Activated CD4-positive, alpha-beta T cell treated with anti-CD3 and anti-CD28 coated beads, Interleukin-2, Interleukin-6, amounts not matched to agents 100 ng/mL and 50 ng/mL, durations not matched to agents 16 hours and 8 hours (primary cell): ENCODE data around the gene GNA14.
"Not testable (repeated sequence)": the region's sequence is repeated elsewhere in the genome, so short reads cannot be mapped to it uniquely, and the experiment has no call there.

Source experiments
- DNase-seq: peaks from one replicate; pipeline ENCODE4 v3.0.0-alpha.2; 2020

GNA14 gene

DNA sequence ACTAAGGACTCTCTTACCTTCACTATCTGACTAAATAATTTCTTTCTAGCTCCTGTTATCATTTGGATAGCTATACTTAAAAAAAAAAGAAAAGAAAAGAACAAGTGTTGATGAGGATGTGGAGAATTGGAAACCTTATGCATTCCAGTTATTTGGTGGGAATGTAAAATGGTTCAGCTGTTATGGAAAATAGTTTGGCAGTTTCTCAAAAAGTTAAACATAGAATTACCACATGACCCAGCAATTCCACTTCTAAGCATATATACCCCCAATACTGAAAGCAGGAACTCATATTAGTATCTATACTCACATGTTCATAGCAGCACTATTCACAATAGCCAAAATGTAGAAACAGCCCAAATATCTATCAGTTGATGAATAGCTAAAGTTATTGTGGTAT is 61.1 kb downstream of the GNA14 start:
- DNase-seq, result no peak

DNA sequence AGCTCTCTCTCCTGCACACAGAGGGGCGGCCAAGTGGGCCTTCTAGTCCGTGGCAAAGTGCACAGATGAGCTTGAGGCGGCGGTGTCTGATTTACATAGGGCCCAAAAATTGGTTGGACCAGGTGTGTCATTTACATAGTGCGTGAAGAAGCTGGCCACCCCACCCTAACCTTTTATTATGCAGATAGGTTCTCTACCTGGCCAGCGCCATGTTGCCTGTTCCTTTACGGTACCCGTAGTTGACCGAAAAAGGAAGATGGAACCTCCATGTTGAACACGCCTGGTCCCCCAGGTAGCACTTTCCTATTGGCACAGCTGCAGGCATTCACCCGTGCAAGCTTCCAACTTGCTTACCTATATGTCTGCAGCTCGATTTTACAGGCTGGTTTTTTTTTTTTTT is 61.5 kb downstream of the GNA14 start:
- no peak for DNase-seq

DNA sequence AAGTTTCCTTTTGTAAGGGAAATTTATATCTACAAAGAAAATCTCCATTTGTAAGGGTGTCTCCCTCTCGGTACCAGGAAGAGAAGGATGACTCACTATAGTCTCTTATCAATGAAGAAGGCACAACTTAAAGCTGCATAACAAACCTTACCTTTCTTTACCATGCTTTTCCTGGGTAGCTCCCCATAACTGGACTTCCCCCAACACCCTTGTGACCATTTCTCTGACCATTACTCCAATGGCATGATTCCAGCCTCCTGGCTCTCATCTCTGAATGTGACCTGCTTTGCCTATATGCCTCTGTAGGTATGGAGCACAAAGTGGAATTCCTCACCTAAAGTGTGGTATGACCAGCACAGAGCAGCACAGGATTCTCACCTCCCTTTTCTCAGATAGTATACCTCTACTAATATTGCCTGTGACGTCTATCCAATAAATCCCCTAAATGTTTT is 62.8 kb downstream of the GNA14 start:
- no peak for DNase-seq

DNA sequence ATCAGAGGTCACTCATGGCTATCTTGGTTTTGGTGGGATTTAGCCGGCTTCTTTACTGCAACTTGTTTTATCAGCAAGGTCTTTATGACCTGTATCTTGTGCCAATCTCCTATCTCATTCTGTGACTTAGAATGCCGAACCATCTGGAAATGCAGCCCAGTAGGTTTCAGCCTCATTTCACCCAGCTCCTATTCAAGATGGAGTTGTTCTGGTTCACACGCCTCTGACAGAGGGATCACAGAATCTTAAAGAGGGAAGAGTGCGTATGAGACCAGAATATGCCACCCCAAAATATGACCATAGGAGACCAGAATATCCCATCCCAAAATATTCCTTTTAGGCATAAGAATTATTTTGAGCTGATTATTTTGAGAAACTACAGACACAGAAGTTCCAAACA is 63.2 kb downstream of the GNA14 start:
- not testable (repeated sequence) for DNase-seq

DNA sequence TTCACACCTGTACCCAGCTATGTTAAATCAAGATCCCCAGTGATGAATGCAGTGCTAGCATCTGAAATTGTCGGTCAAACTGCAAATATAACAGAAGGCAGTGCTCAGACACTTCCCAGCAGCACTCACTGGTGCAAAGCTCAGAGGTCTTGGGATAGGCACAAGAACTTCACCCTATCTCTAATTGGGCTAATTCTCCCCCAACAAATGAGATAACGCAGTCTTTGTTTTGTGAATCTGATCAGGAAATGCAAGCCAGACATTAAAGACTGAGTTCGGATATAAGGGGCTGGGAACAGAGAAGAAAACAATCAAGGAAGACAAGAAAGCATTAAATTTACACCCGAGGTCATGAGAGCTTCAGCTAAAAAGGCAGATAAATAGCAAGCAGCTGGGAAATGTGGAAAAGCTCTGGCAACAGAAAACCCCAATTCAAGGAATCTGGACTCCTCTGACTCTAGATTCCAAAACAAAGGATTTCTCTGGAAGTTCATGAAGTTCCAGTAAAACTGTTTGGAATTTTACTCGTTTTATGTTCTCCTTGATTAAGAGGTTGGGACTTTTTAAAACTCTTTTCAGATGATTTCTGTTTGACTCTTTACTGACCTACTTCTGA is 65.1 kb downstream of the GNA14 start:
- DNase-seq, result no peak

DNA sequence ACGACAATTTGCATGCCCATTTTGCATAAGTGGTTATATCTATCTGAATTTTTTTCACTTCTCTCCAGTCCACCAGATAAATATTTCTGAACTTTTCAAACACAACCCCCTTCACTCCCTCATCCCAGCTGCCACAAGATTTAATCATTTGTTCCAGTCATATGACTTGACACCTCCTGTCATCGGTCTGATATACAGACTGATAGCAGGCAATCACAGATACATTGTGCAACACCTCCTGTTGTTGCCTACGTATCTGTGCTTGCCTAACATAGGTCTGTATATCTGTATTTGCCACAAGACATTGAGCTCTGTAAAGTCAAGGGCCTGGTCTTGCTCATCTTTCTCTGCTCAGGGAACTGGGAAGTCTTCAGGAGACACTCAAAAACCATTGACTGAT is 65.6 kb downstream of the GNA14 start:
- DNase-seq, result no peak

DNA sequence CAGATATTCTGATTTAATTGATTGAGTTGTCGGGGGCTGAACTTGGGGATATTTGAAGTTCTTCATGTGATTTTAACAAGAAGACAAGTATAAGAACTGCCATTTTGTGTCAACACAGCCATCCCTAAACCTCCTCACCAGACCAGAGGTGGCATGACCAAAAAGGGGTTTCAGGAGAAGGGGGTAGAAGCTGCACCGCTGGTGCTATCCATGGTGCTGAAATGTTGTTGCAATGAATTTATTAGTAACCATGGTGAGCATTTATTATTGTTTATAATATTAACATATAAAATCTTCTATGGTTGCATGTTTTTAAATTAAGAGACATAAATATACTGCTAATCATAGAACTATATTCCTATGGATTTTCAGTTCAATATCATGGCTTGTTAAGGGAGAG is 72.3 kb downstream of the GNA14 start:
- DNase-seq, result peak; percentile 4

DNA sequence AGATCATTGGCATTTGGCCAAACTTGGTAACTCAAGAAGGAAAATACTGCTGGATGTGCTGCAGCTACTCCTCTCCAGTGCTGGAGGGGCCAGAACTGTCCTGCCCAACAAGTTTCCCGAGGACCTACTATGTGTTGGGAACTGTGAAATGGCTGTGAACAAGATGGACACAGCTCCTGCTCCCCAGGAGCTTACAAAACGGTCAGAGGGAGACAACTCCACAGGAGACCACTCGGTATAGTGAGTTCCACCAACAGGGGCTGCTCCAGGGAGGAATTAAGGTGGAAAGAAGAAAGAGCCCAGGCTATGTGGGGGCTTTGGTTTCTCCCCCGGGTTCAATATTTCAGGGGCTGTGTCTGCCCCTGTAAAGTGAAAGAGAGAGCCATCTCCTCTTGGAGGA is 78.8 kb downstream of the GNA14 start:
- no peak for DNase-seq

DNA sequence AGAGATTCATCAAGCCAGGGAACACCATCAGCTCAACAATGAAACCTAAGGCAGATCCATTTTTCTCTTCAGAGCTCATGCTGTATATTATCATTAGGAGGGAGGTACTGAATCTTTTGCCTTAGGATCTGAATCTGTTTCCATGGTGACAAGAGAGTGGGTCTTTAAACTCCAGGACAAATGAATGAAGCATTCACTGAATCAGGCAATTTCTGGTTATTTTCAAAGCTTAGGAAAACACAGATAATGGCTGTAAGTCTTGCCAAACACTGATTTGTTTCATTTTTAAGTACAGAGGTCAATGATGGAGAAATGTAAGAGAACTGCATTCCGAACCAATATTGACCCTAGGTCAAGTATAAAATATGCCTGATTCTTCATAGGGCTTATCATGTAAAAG is 84.9 kb downstream of the GNA14 start:
- no peak for DNase-seq

DNA sequence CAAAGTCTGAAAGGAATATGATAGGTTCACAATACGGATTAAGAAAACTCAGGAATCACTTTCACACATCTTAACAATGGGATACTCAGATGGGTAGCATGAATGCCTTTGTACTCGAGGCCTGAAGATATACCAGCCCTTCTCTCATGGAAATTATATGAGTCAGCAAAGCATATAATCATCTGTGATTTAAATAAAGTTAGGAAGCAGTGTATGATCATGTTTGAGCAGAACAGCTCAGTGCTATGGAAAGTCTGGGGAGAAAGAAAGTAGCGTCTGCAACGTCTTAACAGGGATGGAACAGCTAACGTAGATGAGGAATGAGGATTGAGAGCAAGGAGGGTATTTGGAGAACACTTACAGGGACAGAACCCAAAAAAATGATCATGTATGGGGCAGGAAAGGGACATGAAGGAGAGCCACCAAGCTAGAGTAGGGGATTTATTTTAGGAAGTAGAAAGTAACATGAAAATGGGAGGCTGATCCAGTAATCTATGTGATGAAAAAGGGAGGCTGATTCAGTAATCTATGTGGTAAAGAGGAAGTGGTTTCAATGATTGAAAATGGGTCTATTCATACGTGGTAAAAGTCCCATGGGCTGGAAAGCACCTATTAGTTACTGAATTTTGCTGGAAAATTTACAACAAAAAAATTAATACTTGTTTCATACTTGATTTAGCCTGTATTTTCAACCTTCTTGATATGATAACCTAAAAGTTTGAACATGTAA is 85.9 kb downstream of the GNA14 start:
- DNase-seq, result no peak

DNA sequence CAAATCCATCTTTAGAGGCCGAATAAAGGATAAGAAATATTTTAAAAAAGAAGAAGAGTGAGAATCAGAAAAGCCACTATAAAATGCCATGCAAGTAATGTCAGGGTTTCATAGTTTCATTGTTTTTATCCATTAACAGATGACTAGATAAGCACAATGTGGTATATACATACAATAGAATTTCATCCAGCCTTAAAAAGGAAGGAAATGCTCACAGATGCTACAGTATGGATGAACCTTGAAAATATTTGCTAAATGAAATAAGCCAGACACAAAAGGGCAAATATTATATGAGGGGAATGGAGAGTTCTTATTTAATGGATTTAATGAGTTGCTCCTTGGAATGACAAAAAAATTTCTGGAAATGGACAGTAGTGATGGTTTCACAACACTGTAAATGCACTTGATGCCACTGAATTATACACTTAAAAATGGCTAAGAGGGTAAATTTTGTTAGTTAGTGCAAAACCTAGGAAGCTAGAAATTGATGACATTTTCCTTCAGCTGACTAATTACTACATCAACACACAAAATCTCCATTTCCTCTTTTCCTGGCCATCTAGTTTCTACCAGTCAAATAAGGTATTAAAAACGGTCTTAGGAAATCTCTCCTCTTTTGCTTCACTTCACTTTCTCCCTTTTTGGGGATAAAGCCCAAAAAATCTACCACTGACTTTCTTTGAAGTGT is 86.6 kb downstream of the GNA14 start:
- no peak for DNase-seq

DNA sequence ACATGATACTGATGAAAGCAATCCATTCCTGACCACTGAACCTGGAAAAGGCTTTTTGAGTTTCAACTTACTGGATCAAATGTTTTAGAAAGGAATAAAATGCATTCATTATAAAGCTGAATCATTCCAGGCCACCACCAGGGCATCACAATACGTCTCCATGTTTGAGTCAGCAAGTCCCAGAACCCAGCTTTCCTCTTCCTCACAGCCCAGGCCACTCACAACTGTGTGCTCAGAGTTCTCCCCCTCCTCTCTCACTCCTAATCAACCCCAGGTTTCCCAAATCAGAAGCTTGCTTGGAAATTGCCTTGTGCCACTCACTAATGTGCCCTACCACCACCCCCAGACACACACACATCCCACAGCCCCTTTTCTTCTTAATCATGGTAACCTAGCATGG is 91.7 kb downstream of the GNA14 start:
- DNase-seq, result peak; percentile 1

DNA sequence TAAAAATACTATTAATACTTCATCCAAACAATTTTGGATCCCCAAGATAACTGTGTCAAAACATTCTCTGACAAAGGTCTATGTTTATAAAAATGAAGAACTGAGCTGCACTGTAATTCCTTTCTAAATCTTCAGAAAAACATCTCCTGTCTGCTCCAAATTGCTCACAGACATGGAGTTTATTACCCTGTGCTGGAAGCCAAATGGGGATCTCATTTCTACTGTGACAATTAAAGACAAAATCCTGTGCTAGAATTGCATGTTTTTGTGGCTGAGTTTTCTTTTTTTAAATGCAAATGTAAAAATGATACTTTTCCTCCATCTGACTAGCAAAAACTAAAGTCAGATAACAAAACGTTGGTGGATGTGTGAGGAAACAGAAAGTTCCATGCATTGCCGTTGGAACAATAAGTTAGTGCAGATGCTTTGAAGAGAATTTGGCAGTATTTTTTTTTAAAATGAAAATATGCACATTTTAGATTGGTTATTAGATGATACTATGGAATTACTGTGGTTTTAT is 93.5 kb downstream of the GNA14 start:
- DNase-seq, result no peak

DNA sequence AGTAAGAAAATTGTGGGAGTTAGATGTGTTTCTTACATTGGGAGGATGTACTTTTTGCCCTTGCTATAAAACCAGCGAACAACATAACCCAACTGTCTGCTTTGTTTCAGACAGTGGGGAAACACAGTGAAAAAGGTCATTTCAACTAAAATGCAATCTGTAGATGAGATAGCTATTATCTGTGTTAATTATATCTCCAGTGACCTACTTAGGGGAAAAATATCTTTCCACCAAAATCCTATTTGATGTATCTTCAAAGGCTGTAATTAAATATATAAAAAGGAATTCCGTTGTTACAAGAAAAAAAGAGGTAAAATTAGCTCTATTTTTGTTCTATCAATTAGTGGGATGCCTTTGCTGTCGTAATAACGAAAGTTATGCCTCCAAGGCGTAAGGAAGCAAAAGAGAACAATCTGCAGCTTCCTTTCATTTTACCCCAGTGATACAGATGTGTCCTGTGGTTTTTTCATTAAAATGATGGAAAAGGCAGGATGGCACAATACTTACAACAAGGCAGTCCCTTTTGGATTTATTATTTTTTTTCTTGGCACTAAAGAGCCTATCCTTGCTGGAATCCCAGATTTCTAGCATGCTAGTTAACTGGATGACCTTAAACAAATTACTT is 100.9 kb downstream of the GNA14 start:
- no peak for DNase-seq

DNA sequence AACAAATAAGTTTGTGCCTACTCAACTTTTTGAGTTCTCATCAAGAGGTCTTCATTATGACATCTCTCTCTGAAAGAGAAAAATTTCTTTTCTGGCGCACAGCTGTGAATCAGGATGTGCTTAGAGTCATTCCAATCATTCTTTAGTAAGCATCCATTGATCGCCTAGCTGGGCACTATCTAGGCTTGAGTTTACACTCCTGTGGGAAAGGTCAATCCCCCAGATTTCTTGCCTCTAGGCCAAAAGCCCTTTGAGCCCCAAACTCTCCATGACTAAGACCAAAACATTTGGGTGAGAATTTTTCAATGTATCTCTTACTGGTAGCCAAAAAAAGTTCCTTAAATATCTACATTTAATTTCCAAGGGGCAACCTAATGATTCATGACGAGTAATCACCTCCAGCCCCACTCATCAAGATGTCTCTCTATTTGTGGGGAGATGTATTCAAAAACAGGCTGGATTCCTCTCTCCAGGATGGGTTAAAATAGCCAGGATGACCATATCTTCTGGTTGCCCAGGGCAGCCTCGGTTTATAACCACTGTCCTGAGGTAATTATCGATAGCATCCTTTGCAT is 101.7 kb downstream of the GNA14 start:
- no peak for DNase-seq

DNA sequence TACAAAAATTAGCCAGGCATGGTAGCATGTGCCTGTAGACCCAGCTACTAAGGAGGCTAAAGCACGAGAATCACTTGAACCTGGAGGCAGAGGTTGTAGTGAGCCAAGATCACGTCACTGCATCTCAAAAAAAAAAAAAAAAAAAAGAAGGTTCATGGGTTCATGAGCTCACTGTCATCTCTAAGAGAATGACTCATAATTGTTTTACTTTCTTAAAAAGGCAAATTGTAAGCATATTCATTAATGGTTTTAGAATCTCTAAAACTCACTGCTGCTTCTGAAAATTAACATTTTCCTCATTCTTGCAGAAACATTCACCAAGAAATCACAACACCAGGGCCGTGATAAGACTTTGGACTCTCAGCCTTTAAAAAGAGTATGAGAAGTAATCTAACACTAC is 103.6 kb downstream of the GNA14 start:
- no peak for DNase-seq

DNA sequence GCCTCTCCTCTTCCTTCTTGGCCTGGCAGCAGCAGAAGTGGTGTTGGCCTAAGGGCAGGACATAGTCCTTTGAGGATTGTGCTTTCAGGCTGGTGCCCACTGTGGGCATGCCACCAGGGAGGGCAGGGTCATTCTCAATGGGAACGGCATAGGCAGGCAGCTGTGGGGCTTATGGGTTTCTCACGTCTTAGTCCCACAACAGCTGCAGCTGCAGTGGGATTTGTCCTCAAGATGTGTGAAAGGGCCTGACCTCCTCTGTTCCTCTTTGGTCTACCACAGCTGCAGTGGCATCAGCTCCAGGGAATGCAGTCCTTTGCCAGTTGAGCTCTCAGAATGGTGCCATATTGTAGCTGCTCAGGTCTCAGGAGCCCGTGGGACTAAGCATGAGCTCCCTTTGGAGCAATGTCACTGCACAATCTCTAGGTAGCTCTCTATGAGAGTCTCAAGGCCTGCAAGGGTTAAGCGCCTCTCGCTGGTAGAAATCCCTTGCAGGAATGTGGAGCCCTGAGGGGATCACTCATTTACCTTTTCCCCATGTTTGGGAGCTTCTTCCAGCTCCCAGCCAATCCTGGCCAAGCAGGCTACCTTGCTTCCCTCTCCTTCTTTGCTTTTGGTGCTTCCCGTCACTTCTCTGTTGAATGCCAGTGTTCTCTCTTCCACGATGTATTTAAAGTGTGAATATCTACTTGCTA is 104.8 kb downstream of the GNA14 start:
- DNase-seq, result no peak

DNA sequence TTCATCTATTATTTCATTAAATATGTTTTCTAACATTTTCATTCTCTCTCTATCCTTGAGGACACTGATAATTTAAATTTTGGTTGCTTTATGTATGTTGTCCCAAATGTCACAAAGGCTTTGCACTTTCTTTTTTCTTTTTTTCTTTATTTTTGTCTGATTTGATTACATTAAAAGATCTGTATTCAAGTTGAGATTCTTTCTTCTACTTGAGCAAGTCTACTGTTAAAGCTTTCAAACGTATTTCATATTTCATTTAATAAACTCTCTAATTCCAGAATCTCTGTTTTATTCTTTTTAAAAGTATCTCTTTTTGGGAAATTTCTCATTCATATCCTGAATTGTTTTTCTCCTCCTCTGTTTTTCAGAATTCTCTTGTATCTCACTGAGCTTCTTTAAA is 106.5 kb downstream of the GNA14 start:
- no peak for DNase-seq

DNA sequence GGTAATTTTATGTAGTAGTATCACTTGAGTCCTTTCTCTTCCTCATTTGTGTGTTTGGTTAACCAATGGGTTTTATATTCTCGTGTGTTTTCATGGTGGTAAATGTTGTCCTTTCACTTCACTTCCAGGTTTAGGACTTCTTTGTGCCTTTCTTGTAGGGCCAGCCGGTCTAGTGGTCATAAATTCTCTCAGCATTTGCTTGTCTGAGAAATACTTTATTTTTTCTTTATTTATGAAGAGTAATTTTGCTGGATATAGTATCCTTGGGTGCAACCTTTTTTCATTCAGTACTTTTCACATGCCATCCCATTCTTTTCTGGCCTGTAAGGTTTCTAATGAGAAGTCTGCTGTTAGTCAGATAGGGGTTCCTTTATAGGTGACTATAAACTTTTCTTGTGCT is 107.1 kb downstream of the GNA14 start:
- no peak for DNase-seq

DNA sequence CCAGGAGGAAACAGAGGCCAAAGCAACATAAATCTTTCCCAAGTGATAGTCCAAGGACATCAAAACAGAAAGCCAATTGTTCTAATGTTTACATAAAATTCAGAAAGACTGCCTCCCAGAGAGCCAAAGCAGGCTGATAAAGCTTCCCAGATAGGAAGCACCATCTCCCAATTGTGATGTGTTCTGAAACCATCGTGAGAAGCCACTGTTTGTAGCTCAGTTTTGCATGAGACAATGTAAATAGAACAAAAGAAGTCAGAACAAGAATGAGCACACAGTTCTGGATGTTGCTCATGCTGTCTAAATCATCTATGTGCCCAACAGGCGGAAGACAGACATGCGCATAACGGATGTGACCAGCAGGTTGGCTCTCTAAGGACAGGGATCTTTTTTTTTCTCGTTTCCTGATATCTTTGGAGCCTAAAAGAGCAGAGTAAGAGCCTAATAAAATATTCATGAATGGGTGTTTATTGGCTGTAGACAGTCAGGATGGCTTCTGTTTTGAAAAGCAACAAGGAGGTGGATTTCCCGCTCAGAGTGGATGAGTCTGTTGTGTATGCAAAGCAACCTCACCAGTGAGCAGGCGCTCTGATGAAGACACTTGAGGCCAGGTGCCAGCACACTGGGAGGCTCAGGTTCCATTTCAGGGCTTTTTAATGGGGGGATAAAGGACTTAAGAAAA is 113.6 kb downstream of the GNA14 start:
- DNase-seq, result no peak

DNA sequence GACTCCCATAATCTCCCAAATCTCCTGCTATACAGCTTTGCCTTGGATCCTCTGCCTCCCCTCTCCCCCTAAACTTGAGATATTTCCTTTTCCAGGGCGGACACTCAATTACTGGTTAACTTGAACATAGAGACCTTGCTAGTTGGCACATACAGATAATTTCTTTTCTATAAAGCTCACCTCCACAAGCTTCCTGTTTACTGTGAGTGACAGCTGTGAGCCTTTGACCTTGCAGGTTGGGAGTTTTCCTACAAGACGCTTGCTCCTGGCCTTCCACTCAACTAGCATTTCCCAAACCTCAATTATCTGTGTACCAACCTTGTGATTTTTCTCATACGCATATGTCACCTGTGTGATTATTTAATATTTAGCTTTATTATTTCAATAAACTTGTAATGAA is 114.5 kb downstream of the GNA14 start:
- DNase-seq, result no peak

DNA sequence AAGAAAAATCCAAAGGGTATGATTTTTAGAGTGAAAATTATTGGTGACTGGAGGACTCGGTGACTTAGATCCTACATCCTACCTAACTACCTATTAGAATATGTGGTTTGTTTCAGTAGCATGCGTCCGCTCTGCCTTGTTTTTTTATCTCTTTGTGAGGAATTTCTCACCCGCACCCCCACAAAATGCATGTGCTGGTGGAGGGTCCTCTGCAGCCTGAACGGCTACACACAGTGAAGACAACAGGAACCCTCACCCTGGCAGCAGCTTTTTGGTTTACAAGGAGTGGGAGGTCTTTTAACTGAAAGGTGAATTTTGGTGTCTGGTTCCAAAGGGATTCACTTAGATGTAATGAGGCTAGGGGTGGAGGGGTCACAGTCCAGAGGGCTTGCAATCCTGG is 115.5 kb downstream of the GNA14 start:
- DNase-seq, result no peak
